ENCODE results near the gene PRKRIP1.
A peak's percentile ranks its signal among the peaks of the same experiment; 100 is the strongest.

PRKRIP1 gene

DNA sequence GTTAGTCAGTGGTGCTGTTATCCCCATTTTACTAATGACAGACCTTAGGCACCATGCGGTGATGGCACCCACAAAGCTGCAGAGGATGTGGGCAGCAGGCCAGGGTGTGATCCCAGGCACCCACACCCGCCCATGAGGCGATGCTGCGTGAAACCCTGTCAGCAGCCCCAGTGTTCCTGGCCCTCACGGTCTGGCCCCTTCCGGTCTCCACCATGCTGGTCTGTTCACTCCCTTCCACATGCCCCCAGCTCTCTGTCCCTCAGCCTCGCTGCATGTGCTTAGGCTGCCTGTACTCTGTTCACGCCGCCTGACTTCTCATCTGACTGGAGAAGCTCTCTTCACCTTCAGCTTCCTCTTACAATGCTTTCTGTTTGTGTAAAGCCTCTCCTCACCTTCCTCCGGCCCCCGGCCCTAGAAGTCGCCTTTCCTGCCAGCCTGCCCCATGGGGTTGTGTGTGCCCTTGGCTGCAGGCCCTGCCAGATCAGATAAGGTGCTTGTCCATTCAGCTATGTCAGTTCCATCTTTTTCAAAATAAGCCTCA lies 19.6 kb downstream of the PRKRIP1 start:
- Histone ChIP-seq H3K27ac (ENCODE audit: low read depth, low read length) (peak overlapping the region; percentile 67), H3K36me3 (ENCODE audit: control insufficient read depth, low read length) (peaks cover 97% of the 10 kb centered on the region), H3K79me2 (ENCODE audit: control insufficient read depth, low read length) (peaks cover 72% of the 10 kb centered on the region), H3F3A (ENCODE audit: control insufficient read depth, insufficient read depth) (peaks cover 19% of the 10 kb centered on the region), H4K20me1 (ENCODE audit: control insufficient read depth, insufficient read depth, low read depth, low read length) (no peaks in the 10 kb centered on the region), H3K9me2 (replicated peaks; ENCODE audit: control insufficient read depth, low read length) (no peaks in the 10 kb centered on the region), H3K4me1 (ENCODE audit: control insufficient read depth, low read length) (peaks cover 83% of the 10 kb centered on the region), H3K9me3 (ENCODE audit: control insufficient read depth, insufficient read depth, low read length) (no peaks in the 10 kb centered on the region), H3K4me2 (ENCODE audit: low read length) (peak overlapping the region; percentile 54), H3K4me3 (ENCODE audit: low read length) (peak overlapping the region; percentile 14; the same call in 1 of the 2 replicates), H3K27me3 (ENCODE audit: control insufficient read depth, low read length) (no peaks in the 10 kb centered on the region)
- TF ChIP-seq, protein P1, sequence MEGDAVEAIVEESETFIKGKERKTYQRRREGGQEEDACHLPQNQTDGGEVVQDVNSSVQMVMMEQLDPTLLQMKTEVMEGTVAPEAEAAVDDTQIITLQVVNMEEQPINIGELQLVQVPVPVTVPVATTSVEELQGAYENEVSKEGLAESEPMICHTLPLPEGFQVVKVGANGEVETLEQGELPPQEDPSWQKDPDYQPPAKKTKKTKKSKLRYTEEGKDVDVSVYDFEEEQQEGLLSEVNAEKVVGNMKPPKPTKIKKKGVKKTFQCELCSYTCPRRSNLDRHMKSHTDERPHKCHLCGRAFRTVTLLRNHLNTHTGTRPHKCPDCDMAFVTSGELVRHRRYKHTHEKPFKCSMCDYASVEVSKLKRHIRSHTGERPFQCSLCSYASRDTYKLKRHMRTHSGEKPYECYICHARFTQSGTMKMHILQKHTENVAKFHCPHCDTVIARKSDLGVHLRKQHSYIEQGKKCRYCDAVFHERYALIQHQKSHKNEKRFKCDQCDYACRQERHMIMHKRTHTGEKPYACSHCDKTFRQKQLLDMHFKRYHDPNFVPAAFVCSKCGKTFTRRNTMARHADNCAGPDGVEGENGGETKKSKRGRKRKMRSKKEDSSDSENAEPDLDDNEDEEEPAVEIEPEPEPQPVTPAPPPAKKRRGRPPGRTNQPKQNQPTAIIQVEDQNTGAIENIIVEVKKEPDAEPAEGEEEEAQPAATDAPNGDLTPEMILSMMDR (IDR thresholded peaks at IDR 0.05; ENCODE audit: low read depth, low read length, poor library complexity, severe bottlenecking) = no peak
- no peak for TF ChIP-seq EZH2phosphoT487 (IDR thresholded peaks at IDR 0.05; ENCODE audit: borderline replicate concordance, low read length)

- Histone ChIP-seq H3K9me3 (ENCODE audit: control insufficient read depth, insufficient read depth, low read length) (no peaks in the 10 kb centered on the region), H3K9me2 (replicated peaks; ENCODE audit: control insufficient read depth, low read length) (no peaks in the 10 kb centered on the region), H3K4me3 (ENCODE audit: low read length) (no peak overlapping the region), H3F3A (ENCODE audit: control insufficient read depth, insufficient read depth) (peaks cover 25% of the 10 kb centered on the region), H3K27me3 (ENCODE audit: control insufficient read depth, low read length) (no peaks in the 10 kb centered on the region), H4K20me1 (ENCODE audit: control insufficient read depth, insufficient read depth, low read depth, low read length) (no peaks in the 10 kb centered on the region), H3K79me2 (ENCODE audit: control insufficient read depth, low read length) (peaks cover 68% of the 10 kb centered on the region), H3K4me2 (ENCODE audit: low read length) (peak overlapping the region; percentile 54; the same call in 1 of the 2 replicates), H3K4me1 (ENCODE audit: control insufficient read depth, low read length) (peaks cover 90% of the 10 kb centered on the region), H3K36me3 (ENCODE audit: control insufficient read depth, low read length) (peaks cover 97% of the 10 kb centered on the region), H3K27ac (ENCODE audit: low read depth, low read length) (peak overlapping the region; percentile 67)
- TF ChIP-seq, protein P1 (IDR thresholded peaks at IDR 0.05; ENCODE audit: low read depth, low read length, poor library complexity, severe bottlenecking) = no peak
- no peak for TF ChIP-seq EZH2phosphoT487 (IDR thresholded peaks at IDR 0.05; ENCODE audit: borderline replicate concordance, low read length)
Measured at GRCh38 chr7:102416406-102416805, 20.2 kb downstream of the PRKRIP1 start.

- peaks cover 94% of the 10 kb centered on the region for H3K36me3 ChIP-seq (ENCODE audit: control insufficient read depth, low read length)
- TF ChIP-seq EZH2phosphoT487 (IDR thresholded peaks at IDR 0.05; ENCODE audit: borderline replicate concordance, low read length) = no peak
- TF ChIP-seq, protein P1 (IDR thresholded peaks at IDR 0.05; ENCODE audit: low read depth, low read length, poor library complexity, severe bottlenecking) = no peak
- no peak overlapping the region for H3K27ac ChIP-seq (ENCODE audit: low read depth, low read length)
- H3K9me2 ChIP-seq (replicated peaks; ENCODE audit: control insufficient read depth, low read length) = no peaks in the 10 kb centered on the region
- no peaks in the 10 kb centered on the region for H3K9me3 ChIP-seq (ENCODE audit: control insufficient read depth, insufficient read depth, low read length)
- no peaks in the 10 kb centered on the region for H3K27me3 ChIP-seq (ENCODE audit: control insufficient read depth, low read length)
- no peak overlapping the region for H3K4me3 ChIP-seq (ENCODE audit: low read length)
- peaks cover 29% of the 10 kb centered on the region for H3F3A ChIP-seq (ENCODE audit: control insufficient read depth, insufficient read depth)
- no peaks in the 10 kb centered on the region for H4K20me1 ChIP-seq (ENCODE audit: control insufficient read depth, insufficient read depth, low read depth, low read length)
- peaks cover 90% of the 10 kb centered on the region for H3K4me1 ChIP-seq (ENCODE audit: control insufficient read depth, low read length)
- H3K79me2 ChIP-seq (ENCODE audit: control insufficient read depth, low read length) = peaks cover 61% of the 10 kb centered on the region
- H3K4me2 ChIP-seq (ENCODE audit: low read length) = no peak overlapping the region
Measured at GRCh38 chr7:102417105-102417504, 20.9 kb downstream of the PRKRIP1 start.
